Stimulated activated CD4-positive, alpha-beta T cell treated with anti-CD3 and anti-CD28 coated beads, Interleukin-1b, Interleukin-23, amount 100 ng/mL, for 48 hours (primary cell): ENCODE data around the gene LTBR.

Source experiments
- DNase-seq: peaks from one replicate; pipeline ENCODE4 v3.0.0-alpha.2; 2020

LTBR gene

DNA sequence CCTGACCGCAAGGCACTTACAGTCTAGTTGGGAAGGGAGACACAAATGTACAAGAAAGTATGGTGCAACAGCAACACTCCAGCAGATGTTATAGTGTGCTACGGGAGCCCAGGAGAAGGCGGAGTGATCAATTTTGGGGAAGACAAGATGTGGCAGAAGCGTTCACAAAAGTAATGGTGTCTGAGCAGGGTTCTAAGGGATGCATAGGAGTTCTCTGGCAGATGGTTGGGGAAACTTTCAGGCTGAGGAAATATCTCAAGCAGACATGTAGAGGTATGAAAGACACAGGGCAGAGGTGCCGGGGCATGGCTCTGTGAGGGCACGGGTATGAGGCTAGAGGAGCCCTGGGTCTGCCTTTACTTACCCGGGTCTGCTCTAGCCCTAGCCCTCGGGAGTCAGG is 37.0 kb upstream of the LTBR start:
- no peak for DNase-seq

DNA sequence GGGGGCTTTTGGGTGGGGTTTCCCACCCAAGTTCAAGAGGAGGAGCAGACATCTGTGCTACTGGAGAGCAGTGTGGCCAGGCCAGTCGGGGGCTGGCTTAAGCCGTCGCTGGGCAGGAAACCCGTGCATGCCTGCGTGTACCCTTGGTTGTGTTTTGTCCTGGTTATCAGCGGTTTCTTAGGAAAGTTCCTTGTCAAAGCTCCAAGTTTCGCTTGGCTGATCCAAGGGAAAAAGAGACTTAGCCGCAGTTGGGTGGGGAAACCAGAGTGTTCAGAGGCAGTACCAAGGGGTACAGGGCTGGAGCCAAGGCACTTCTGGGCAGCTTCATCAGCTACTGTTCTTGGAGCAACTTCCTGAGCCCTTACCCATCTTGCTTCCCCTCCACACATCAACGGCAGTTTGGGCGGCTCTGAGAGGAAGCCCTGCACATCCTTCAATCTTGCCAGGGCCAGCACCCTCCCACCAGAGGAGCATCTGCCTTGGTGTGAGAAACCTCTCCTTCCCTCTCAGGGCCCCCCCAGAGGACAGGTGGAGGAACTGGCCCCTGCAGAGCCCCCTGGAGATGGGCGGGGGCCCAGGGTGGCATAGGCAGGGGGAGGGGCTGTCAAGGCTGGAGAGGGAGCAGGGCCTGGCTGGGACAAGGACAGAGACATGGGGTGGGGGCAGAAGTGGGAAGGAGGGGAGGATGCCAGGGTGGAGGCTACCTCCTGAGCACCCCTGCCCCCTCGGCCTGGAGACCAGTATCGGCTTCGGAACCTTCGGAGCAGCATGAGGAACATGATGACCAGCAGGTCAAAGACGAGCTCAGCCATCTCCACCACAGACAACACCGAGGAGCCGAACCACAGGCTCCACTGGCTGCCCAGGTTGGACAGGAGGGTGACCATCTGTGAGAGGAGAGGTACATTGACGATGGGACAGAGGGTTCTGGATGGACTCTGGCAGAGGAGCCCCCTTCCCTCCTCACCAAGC is 36.3 kb upstream of the LTBR start:
- DNase-seq, result no peak

GRCh38 chr12:6351622-6352021 is 32.3 kb upstream of the LTBR start:
- DNase-seq, result no peak

- DNase-seq, result no peak
These were observed 31.5 kb upstream of the LTBR start for GRCh38 chr12:6352193-6353173.

DNA sequence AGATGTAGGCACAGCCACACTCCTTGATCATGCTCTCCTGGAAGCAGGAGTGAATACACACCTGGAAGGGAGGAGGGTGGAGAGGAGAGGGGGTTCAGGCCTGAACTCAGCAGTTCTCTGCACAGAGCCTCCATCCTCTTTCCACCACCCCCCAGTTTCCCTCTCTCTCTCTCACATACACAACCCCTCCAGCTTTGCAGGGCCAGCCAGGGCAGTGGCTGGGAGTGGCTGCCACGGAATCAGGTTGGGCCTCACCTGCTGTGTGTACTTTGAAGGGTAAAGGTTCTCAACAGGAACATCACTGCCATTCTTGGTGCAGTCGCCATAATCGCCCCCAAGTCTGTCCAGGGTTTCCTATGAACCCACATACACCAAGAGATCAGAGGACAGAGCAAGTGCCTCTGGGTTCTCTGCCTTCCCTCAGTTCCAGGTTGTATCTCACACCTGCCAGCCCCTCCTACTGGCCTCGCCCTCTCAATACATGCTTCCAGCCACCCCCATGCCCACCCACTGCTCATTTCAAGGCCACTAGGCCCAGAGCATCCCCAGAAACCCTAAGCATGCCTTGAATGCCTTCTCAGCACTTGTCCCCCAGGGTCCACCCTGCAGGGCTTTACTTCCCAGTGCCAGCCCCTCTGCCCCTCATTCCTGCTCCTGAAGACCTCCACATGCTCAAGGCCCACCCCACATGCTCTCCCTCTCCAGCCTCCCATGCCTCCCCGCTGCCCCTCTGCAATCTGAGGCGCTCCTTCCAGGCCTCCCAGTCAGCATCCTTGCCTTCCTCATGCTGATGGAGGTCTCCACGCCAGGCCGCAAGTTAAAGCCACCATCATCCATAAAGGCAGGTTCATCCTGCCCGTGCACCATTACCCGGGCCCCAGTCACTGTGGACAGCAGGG is 29.2 kb upstream of the LTBR start:
- DNase-seq, result no peak

DNA sequence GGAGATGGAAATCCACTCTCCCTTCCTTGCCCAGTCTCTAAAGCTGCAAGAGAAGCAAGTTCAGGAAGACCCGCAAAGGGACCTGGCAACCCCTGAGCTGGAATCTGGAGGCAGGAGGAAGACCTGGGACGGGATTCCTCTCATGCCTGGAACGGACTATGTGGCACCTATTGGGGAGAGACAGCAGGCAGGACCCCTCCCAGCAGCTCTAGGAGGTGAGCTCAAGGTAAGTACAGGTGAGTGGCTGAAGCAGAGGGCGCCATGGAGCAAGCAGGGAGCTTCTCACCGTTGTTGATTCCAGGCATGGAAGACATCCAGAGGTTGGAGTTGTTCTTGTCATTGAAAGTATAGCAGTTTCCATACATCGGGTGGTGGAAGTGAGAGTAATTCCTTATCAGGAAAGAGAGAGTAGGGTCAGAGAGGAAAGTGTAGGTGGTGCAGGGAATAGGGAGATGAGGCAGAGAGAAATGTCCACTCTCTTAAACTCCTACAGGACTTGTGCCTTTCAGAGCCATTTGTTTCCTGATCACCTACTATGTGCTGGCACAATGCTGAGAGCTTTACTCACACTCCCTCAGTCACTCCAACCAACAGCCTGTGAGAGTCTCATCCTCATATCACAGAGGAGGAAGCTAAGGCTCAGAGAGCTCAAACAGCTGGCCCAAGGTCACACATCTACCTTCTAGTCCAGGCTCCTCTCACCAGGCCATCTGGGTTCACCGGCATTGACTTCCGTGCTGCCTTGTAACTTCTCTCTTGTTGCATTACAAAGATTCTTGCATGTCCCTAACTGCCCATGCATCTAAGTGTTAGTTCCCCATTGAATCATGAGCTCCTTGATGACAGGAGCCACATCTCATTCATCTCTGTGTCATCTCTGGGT is 28.2 kb upstream of the LTBR start:
- no peak for DNase-seq

- DNase-seq, result no peak
These were observed 27.6 kb upstream of the LTBR start for GRCh38 chr12:6356374-6356820.

GRCh38 chr12:6358881-6359280 is 25.1 kb upstream of the LTBR start:
- DNase-seq, result no peak

GRCh38 chr12:6360080-6360571 is 23.8 kb upstream of the LTBR start:
- no peak for DNase-seq

DNA sequence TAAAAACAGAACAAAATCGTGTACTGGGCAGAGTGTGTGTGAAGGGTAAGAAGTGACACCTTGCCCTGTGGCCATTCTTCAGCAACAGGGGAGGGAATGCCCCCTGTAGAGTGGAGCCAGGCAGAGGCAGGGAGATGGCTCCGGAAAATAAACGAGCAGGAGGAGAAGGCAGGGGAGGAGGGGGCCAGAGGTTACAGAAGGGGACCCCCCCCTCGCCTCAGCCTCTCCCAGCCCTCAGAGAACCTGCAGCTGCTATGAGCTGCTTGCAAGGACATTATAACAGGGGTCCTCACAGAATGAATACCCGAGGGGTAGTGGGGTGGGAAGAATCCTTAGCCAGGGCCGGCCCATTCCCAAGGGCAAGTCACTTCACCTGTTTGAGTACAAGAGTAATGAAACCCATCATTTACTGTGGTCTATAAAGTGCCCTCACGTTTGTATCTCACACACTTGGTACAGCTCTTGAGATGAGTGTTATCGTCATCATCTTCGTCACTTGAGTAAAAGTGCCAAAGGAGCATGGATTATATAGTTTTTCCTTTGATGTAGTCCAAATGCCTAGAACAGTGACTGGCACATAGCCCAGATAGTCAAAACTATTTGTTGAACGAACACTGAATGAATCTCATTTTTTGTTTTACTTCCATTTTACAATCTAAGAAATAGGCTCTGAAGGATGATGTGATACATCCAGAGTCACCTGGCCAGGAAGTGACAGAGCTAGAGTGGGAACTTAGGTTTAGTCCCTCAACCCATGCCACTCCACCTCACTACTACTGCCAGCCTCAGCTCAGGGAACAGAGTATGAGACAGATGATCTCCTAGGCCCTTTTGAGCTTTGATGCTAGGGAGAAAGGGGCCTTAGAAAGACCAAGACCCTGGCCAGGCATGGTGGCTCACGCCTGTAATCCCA is 23.1 kb upstream of the LTBR start:
- no peak for DNase-seq

DNA sequence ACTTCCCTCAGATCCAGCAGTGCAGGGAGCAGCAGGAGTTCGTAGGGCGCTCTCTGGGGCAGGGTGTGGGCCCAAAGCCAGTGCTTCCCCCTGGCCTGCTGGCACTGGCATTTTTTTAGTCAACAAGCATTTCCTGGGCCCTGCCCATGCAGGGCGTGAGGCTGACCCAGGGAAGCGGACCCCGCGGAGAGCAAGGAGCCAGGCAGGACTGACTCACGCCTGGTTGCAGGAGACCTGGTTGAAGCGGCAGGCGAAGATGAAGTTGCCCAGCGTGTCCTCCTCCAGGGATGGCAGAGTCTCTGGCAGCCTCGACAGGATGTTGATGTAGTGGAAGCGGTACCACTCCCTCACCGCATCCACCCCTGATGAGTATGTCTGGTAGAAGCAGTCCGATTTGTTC is 22.1 kb upstream of the LTBR start:
- DNase-seq, result no peak

- DNase-seq, result no peak
These were observed 21.6 kb upstream of the LTBR start for GRCh38 chr12:6362403-6362802.

DNA sequence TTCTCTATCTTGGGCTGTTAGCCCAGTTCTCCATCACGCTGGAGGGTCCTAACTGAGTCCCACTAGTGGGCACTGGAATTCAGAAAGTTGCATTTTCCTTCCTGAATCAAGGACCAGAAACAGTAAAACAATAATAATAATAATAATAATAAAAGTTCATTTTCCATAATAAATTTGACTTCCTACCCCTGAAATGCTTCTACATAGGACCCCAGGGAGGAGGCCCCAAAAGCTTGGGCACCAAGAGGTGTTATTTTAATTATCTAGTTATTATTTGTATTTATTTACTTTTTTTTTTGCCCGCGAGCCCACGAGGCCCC is 21.0 kb upstream of the LTBR start:
- no peak for DNase-seq

DNA sequence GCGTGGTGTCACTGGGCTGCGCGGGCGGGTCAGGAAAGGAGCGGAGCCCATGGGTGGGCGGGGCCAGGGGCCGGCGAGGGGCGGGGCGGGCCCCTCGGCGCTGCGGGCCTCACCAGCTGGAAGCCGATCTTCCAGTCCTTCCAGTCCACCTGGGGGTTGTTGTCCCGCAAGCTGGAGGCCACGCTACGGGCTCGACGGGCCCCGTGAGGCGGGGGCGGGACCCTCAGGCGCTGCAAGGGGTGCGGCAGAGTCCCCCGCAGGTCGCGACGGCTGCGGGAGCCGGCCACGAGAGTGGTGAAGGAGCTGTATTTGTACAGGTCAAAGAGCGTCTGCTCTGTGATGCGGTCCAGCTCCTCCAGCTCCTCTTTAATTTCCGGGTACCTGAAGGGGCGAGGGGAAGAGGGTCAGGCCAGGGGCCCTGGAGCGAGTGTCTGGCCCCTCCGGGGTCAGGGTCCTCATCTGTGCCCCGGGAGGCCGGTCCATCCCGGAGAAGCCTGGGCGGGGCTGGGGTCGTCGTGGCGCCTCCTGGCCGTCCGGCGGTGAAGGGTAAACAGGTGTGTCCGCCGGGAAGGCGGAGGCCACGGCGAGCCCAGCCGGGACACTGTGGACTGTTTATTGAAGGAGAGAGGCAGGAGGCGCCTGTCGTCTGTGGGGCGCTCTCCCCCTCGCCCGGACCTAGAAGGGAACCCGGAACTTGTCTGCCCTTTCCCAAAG is 20.5 kb upstream of the LTBR start:
- peak; percentile 60 for DNase-seq

DNA sequence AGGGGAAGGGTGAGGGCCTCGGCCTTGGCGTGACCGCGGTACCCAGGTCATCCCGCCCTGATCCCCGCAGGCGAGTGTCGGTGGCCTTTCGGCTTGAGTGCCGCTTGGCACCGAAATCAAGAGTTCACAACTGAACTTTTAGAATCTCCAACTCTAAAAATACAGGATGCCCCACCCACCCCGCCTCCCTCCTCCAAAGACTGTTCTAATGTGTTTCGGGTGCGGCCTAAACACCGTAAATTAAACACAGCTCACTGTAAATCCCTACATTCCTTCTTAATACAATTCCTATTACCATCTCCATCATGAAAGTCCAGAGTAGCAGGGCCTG is 20.0 kb upstream of the LTBR start:
- no peak for DNase-seq

- no peak for DNase-seq
These were observed 16.6 kb upstream of the LTBR start for GRCh38 chr12:6367065-6367968.

- no peak for DNase-seq
These were observed 15.7 kb upstream of the LTBR start for GRCh38 chr12:6367969-6368892.
